Measurements from ENCODE around the gene TRAF3IP3. TPM values are rescaled to one million over a fixed set of nuclear protein-coding genes. Genes with fewer than 3 reads are reported as not detected.

Gene TRAF3IP3
- polyA plus RNA-seq, 1 of the 3 experiments (the other 2 are of a cell fraction): 0.31 TPM

- TF ChIP-seq USF2 (IDR thresholded peaks at IDR 0.05; ENCODE audit: borderline replicate concordance, low read depth, low read length) (no peak), MAX (IDR thresholded peaks at IDR 0.05; ENCODE audit: low read depth) (no peak), EP300 (IDR thresholded peaks at IDR 0.05; ENCODE audit: borderline replicate concordance in 1 of 2, low read depth in 1 of 2, low read length in 1 of 2) (no peak), SMC3 (IDR thresholded peaks at IDR 0.05; ENCODE audit: low read depth, low read length) (no peak)
Observed at GRCh38 chr1:209721323-209721722, 34.5 kb upstream of the TRAF3IP3 start (continued).

GRCh38 chr1:209723265-209723664 is 32.6 kb upstream of the TRAF3IP3 start:
- H3K4me3 ChIP-seq (ENCODE audit: low read depth in 2 of 2, low read length in 1 of 2): no peak overlapping the region
- H3K9me2 ChIP-seq: no peaks in the 10 kb centered on the region
- peaks cover 32% of the 10 kb centered on the region for H3F3A ChIP-seq (replicated peaks; ENCODE audit: insufficient read depth)
- no peak overlapping the region for H2AFZ ChIP-seq (ENCODE audit: low read depth)
- ChIA-PET CTCF (interaction anchor here (0.6 to 2.9 kb wide), 4 partner anchors 14 to 38 kb away, joined by 3 to 8 read pairs (median 5); no protein-coding TSS in a partner anchor), POLR2A (no interaction called here)
- WGBS (ENCODE audit: low lambda C conversion rate): 91% methylated on average over 3 of the region's 3 CpGs
- no peaks in the 10 kb centered on the region for H4K20me1 ChIP-seq (ENCODE audit: insufficient read depth)
- H3K9me3 ChIP-seq: no peaks in the 10 kb centered on the region
- H3K4me2 ChIP-seq: no peak overlapping the region
- DNase-seq: no peak
- peaks cover 0 to 14% of the 10 kb centered on the region in 2 experiments; a peak in 1 of 4 replicates for H3K4me1 ChIP-seq (ENCODE audit: control insufficient read depth in 1 of 2, insufficient read depth in 2 of 2, low read depth in 1 of 2, low read length in 1 of 2)
- H3K9ac ChIP-seq: no peak overlapping the region
- H3K27ac ChIP-seq (ENCODE audit: low read depth in 2 of 2, low read length in 1 of 2): no peak overlapping the region; a peak in 1 of 4 replicates
- H3K27me3 ChIP-seq (ENCODE audit: insufficient read depth): no peaks in the 10 kb centered on the region
- no peaks in the 10 kb centered on the region for H3K79me2 ChIP-seq (ENCODE audit: insufficient read depth)
- H3K36me3 ChIP-seq (replicated peaks in 1 of 2; ENCODE audit: control insufficient read depth in 1 of 2, insufficient read depth in 2 of 2, low read length in 1 of 2): no peaks in the 10 kb centered on the region
- TF ChIP-seq FOXM1 (IDR thresholded peaks at IDR 0.05; ENCODE audit: low read depth): no peak
- TF ChIP-seq FOSL2 (IDR thresholded peaks at IDR 0.05; ENCODE audit: borderline replicate concordance, low read depth): no peak
- TF ChIP-seq GATA2 (CRISPR knock-in tag; IDR thresholded peaks at IDR 0.05): no peak
- no peak for TF ChIP-seq RAD21 (IDR thresholded peaks at IDR 0.05; ENCODE audit: low read length)
- no peak for TF ChIP-seq CHD2 (IDR thresholded peaks at IDR 0.05; ENCODE audit: low read length, partially characterized antibody)
- no peak for TF ChIP-seq IRF3 (IDR thresholded peaks at IDR 0.05; ENCODE audit: low read depth, low read length)
- TF ChIP-seq REST (IDR thresholded peaks at IDR 0.05; ENCODE audit: low read depth, low read length): no peak
- no peak for TF ChIP-seq TAF1 (IDR thresholded peaks at IDR 0.05; ENCODE audit: borderline replicate concordance, low read depth, low read length)
- no peak for TF ChIP-seq MAX (IDR thresholded peaks at IDR 0.05; ENCODE audit: low read depth)
- TF ChIP-seq PBX3 (IDR thresholded peaks at IDR 0.05): no peak
- TF ChIP-seq SMC3 (IDR thresholded peaks at IDR 0.05; ENCODE audit: low read depth, low read length): no peak
- TF ChIP-seq SIN3A (IDR thresholded peaks at IDR 0.05; ENCODE audit: borderline replicate concordance, low read depth, low read length): no peak
- TF ChIP-seq RFX5 (IDR thresholded peaks at IDR 0.05; ENCODE audit: low read length): no peak
- no peak for TF ChIP-seq RCOR1 (IDR thresholded peaks at IDR 0.05; ENCODE audit: low read length)
- TF ChIP-seq CTCF (IDR thresholded peaks at IDR 0.05): no peak
- TF ChIP-seq GABPA (IDR thresholded peaks at IDR 0.05; ENCODE audit: low read depth): no peak
- TF ChIP-seq EP300 (IDR thresholded peaks at IDR 0.05; ENCODE audit: borderline replicate concordance in 1 of 2, low read depth in 1 of 2, low read length in 1 of 2): no peak
- no peak for TF ChIP-seq ZBTB33 (IDR thresholded peaks at IDR 0.05; ENCODE audit: borderline replicate concordance, low read depth)

Measured in SK-N-SH (cell line).